ENCODE results near the gene DLEC1.

- TF ChIP-seq CTCF (IDR thresholded peaks at IDR 0.05) (no peak), POLR2A (IDR thresholded peaks at IDR 0.05) (no peak), POLR2AphosphoS5 (IDR thresholded peaks at IDR 0.05) (no peak), EP300 (IDR thresholded peaks at IDR 0.05) (no peak)
Observed at GRCh38 chr3:38054499-38055001, 15.5 kb downstream of the DLEC1 start.
